ENCODE measurements around the gene CAT.
"Not testable (repeated sequence)": the region's sequence is repeated elsewhere in the genome, so short reads cannot be mapped to it uniquely, and the experiment has no call there.

Gene CAT

DNA sequence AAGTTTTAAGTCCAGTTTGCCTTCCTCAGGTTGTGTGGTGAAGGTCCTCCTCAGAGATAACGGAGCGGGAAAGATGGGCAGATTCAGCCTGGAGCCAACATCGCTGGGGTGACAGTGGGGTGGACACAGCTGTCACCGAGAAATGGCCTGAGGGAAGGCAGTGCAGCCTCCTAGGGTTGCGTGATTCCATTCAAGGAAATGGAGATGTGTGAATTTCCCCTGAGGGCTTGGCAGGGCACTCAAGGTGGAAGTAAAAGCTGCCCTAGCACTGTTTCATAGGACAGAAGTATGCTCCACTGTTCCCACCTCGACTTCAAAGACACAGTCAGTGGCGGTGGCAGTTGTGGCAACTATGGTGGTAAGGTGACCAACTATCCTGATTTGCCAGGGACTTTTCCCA, 15.4 kb upstream of the CAT start:
- no peaks in the 10 kb centered on the region for H3K36me3 ChIP-seq (ENCODE audit: control insufficient read depth in 5 of 5, insufficient read depth in 5 of 5, low read length in 5 of 5)
- no peaks in the 10 kb centered on the region for H3K27me3 ChIP-seq (ENCODE audit: control insufficient read depth in 5 of 5, insufficient read depth in 4 of 5, low read length in 5 of 5)
- H3K9me3 ChIP-seq (ENCODE audit: control insufficient read depth in 5 of 5, low read length in 5 of 5) = no peaks in the 10 kb centered on the region
- peak overlapping the region; percentile 81 for H3K27ac ChIP-seq (ENCODE audit: low read depth, low read length)
- no peak overlapping the region for H3K4me3 ChIP-seq (ENCODE audit: low read depth in 1 of 5, low read length in 5 of 5)
- peak overlapping the region in 1 of 5 donors; percentile 59 for H3K9ac ChIP-seq (ENCODE audit: low read length in 5 of 5)
- peaks cover 8 to 44% (median 40%) of the 10 kb centered on the region in 5 donors for H3K4me1 ChIP-seq (ENCODE audit: control insufficient read depth in 5 of 5, insufficient read depth in 5 of 5, low read length in 5 of 5)

DNA sequence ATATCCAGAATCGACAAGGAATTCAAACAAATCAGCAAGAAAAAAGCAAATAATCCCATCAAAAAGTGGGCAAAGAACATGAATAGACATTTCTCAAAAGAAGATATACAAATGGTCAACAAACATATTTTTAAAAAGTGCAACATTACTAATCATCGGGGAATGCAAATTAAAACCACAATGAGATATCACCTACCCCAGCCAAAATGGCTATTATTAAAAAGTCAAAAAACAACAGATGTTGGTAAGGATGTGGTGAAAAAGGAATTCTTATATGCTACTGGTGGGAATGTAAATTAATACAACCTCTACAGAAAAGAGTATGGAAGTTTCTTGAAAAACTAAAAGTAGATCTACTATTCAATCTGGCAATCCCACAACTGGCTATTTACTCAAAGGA, 13.9 kb upstream of the CAT start:
- not testable (repeated sequence) for H3K36me3 ChIP-seq (ENCODE audit: control insufficient read depth in 5 of 5, insufficient read depth in 5 of 5, low read length in 5 of 5); H3K9ac ChIP-seq (ENCODE audit: low read length in 5 of 5); H3K27me3 ChIP-seq (ENCODE audit: control insufficient read depth in 5 of 5, insufficient read depth in 4 of 5, low read length in 5 of 5); H3K4me3 ChIP-seq (ENCODE audit: low read depth in 1 of 5, low read length in 5 of 5); H3K27ac ChIP-seq (ENCODE audit: low read depth, low read length); H3K9me3 ChIP-seq (ENCODE audit: control insufficient read depth in 5 of 5, low read length in 5 of 5)
- H3K4me1 ChIP-seq (ENCODE audit: control insufficient read depth in 5 of 5, insufficient read depth in 5 of 5, low read length in 5 of 5) = peaks cover 8 to 52% (median 36%) of the 10 kb centered on the region in 5 donors

DNA sequence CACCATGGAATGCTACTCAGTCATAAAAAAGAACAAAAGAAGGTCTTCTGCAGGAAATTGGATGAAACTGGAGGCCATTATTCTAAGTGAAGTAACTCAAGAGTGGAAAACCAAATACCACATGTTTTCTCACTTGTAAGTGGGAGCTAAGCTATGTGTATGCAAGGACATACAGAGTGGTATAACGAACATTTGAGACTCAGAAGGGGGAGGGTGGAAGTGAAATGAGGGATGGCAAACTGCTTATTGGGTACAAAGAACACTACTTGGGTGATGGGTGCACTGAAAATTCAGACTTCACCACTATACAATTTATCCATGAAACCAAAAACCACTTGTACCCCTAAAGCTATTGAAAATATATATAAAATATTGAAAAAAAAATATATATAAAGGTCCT, 13.4 kb upstream of the CAT start:
- no peaks in the 10 kb centered on the region for H3K27me3 ChIP-seq (ENCODE audit: control insufficient read depth in 5 of 5, insufficient read depth in 4 of 5, low read length in 5 of 5)
- no peak overlapping the region for H3K9ac ChIP-seq (ENCODE audit: low read length in 5 of 5)
- no peak overlapping the region for H3K27ac ChIP-seq (ENCODE audit: low read depth, low read length)
- peaks cover 8 to 52% (median 36%) of the 10 kb centered on the region in 5 donors for H3K4me1 ChIP-seq (ENCODE audit: control insufficient read depth in 5 of 5, insufficient read depth in 5 of 5, low read length in 5 of 5)
- no peaks in the 10 kb centered on the region for H3K36me3 ChIP-seq (ENCODE audit: control insufficient read depth in 5 of 5, insufficient read depth in 5 of 5, low read length in 5 of 5)
- no peak overlapping the region for H3K4me3 ChIP-seq (ENCODE audit: low read depth in 1 of 5, low read length in 5 of 5)
- H3K9me3 ChIP-seq (ENCODE audit: control insufficient read depth in 5 of 5, low read length in 5 of 5) = no peaks in the 10 kb centered on the region

DNA sequence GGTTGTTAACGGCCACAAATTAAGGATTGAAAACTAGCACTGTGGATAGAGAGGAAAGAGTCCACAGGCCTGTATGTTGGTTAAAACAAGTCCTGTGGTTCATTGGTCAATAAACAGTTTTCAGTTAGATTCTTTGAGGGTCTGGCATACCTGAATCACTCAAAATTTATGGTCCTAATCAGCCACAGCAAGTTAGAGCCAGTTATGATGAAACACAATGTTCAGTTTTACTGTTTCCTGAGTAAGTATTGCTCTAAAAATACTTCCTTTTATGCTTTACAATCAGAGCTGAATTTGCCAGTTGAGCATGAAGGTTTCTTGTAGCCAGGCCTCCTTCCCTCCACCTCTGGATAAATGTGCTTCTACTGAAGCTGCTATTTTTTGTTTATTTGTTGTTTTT, 12.9 kb upstream of the CAT start:
- Histone ChIP-seq H3K27me3 (ENCODE audit: control insufficient read depth in 5 of 5, insufficient read depth in 4 of 5, low read length in 5 of 5) (no peaks in the 10 kb centered on the region), H3K9ac (ENCODE audit: low read length in 5 of 5) (peak overlapping the region in 1 of 5 donors; percentile 35), H3K27ac (ENCODE audit: low read depth, low read length) (peak overlapping the region; percentile 72), H3K9me3 (ENCODE audit: control insufficient read depth in 5 of 5, low read length in 5 of 5) (no peaks in the 10 kb centered on the region), H3K36me3 (ENCODE audit: control insufficient read depth in 5 of 5, insufficient read depth in 5 of 5, low read length in 5 of 5) (no peaks in the 10 kb centered on the region), H3K4me3 (ENCODE audit: low read depth in 1 of 5, low read length in 5 of 5) (no peak overlapping the region), H3K4me1 (ENCODE audit: control insufficient read depth in 5 of 5, insufficient read depth in 5 of 5, low read length in 5 of 5) (peaks cover 8 to 52% (median 36%) of the 10 kb centered on the region in 5 donors)

DNA sequence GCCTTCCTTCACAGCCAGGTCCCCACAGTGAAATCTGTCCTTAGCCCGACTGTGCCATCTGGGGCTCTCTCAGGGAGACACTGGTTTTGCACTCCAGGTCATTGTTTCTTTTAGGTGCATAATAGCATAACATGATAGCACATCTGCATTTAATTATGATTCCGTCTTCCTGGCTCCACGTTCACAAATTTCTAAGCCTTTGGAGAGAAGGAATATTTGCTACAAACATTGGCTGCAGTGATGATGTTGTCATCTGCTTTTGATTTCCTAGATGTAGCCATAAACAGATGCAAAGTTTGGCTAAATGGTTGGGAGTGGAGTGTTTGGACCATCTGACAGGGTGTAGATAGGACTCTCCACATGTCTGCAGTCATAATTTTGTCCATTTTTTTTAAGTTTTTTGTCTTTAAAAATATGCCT, 12.0 kb upstream of the CAT start:
- peak overlapping the region in 1 of 5 donors; percentile 16 for H3K9ac ChIP-seq (ENCODE audit: low read length in 5 of 5)
- H3K27me3 ChIP-seq (ENCODE audit: control insufficient read depth in 5 of 5, insufficient read depth in 4 of 5, low read length in 5 of 5) = no peaks in the 10 kb centered on the region
- H3K9me3 ChIP-seq (ENCODE audit: control insufficient read depth in 5 of 5, low read length in 5 of 5) = no peaks in the 10 kb centered on the region
- peak overlapping the region in 1 of 5 donors; percentile 36 for H3K4me3 ChIP-seq (ENCODE audit: low read depth in 1 of 5, low read length in 5 of 5)
- H3K4me1 ChIP-seq (ENCODE audit: control insufficient read depth in 5 of 5, insufficient read depth in 5 of 5, low read length in 5 of 5) = peaks cover 8 to 50% (median 36%) of the 10 kb centered on the region in 5 donors
- no peaks in the 10 kb centered on the region for H3K36me3 ChIP-seq (ENCODE audit: control insufficient read depth in 5 of 5, insufficient read depth in 5 of 5, low read length in 5 of 5)
- H3K27ac ChIP-seq (ENCODE audit: low read depth, low read length) = peak overlapping the region; percentile 72

DNA sequence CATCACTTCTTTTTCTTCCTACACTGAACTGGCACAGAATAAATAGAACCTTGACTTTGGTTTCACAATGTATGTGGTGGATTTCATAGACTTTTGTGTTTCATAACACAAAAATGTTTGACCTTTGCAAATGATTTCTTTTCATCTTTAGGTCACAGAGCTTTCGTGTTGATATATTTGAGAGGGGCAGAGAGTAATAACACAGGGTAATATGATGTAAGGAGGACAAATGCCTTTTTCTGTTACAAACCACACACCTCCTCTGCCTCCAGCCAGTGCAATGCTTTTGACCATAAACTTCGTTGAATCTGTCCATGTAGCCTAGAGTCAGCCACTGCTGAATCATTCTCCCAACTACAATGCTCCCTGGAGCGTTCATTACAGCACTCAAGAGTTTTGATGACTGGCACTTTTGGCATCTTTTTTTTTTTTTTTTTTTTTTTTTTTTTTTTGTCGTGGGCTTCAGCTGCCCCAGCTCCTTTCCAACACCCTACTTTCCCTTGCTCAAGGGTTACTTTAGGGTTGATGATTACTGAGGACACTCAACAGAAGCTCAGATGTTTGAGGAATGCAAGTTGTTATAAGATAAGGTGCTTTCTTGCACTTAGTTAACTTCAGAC, 11.4 kb upstream of the CAT start:
- Histone ChIP-seq H3K36me3 (ENCODE audit: control insufficient read depth in 5 of 5, insufficient read depth in 5 of 5, low read length in 5 of 5) (no peaks in the 10 kb centered on the region), H3K27ac (ENCODE audit: low read depth, low read length) (peak overlapping the region; percentile 72), H3K4me3 (ENCODE audit: low read depth in 1 of 5, low read length in 5 of 5) (no peak overlapping the region), H3K9ac (ENCODE audit: low read length in 5 of 5) (peak overlapping the region in 1 of 5 donors; percentile 16), H3K4me1 (ENCODE audit: control insufficient read depth in 5 of 5, insufficient read depth in 5 of 5, low read length in 5 of 5) (peaks cover 8 to 48% (median 32%) of the 10 kb centered on the region in 5 donors), H3K27me3 (ENCODE audit: control insufficient read depth in 5 of 5, insufficient read depth in 4 of 5, low read length in 5 of 5) (no peaks in the 10 kb centered on the region), H3K9me3 (ENCODE audit: control insufficient read depth in 5 of 5, low read length in 5 of 5) (no peaks in the 10 kb centered on the region)

DNA sequence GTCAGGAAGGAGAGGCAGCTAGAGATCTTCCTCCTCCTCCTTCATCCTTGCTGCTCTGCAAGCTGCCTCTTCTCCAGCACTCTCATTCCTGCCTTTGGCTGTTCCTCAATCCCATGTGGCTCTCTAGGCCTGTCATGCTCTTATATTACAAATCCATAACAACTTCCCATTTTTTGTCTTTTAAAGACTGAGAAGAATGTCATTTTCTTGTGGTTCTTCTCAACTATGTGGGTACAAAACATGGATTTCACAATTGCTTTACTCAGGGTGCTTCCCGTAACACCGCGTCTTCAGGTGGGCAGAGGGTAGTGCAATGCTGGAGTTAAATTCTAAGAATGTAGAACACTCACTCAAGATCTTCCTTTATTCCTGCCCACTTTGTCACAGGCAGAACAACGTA, 6.8 kb upstream of the CAT start:
- no peaks in the 10 kb centered on the region for H3K27me3 ChIP-seq (ENCODE audit: control insufficient read depth in 5 of 5, insufficient read depth in 4 of 5, low read length in 5 of 5)
- H3K27ac ChIP-seq (ENCODE audit: low read depth, low read length) = no peak overlapping the region
- no peak overlapping the region for H3K4me3 ChIP-seq (ENCODE audit: low read depth in 1 of 5, low read length in 5 of 5)
- peaks cover 0 to 26% (median 7%) of the 10 kb centered on the region in 5 donors for H3K4me1 ChIP-seq (ENCODE audit: control insufficient read depth in 5 of 5, insufficient read depth in 5 of 5, low read length in 5 of 5)
- no peaks in the 10 kb centered on the region for H3K9me3 ChIP-seq (ENCODE audit: control insufficient read depth in 5 of 5, low read length in 5 of 5)
- H3K36me3 ChIP-seq (ENCODE audit: control insufficient read depth in 5 of 5, insufficient read depth in 5 of 5, low read length in 5 of 5) = no peaks in the 10 kb centered on the region
- H3K9ac ChIP-seq (ENCODE audit: low read length in 5 of 5) = no peak overlapping the region

DNA sequence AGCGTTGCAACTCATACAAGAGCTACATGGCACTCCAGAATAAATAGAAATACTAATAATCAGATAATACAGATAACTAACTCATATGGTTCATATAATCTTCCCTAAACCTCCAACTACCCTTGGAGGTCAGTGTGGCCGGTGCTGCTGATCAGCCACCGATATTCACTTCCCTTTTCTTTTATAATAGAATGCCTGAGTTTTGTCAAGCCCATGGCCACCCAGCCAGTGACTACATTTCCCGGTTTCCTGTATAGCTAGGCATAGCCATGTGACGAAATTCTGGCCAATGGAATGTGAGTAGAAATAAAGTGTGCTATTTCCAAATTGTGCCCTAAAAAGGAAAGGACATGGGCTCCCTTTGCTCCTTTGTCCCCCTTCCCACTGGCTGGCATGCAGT, 5.9 kb upstream of the CAT start:
- no peaks in the 10 kb centered on the region for H3K27me3 ChIP-seq (ENCODE audit: control insufficient read depth in 5 of 5, insufficient read depth in 4 of 5, low read length in 5 of 5)
- H3K9ac ChIP-seq (ENCODE audit: low read length in 5 of 5) = no peak overlapping the region
- H3K9me3 ChIP-seq (ENCODE audit: control insufficient read depth in 5 of 5, low read length in 5 of 5) = no peaks in the 10 kb centered on the region
- peaks cover 0 to 29% (median 6%) of the 10 kb centered on the region in 5 donors for H3K4me1 ChIP-seq (ENCODE audit: control insufficient read depth in 5 of 5, insufficient read depth in 5 of 5, low read length in 5 of 5)
- H3K4me3 ChIP-seq (ENCODE audit: low read depth in 1 of 5, low read length in 5 of 5) = no peak overlapping the region
- H3K36me3 ChIP-seq (ENCODE audit: control insufficient read depth in 5 of 5, insufficient read depth in 5 of 5, low read length in 5 of 5) = no peaks in the 10 kb centered on the region
- H3K27ac ChIP-seq (ENCODE audit: low read depth, low read length) = no peak overlapping the region

DNA sequence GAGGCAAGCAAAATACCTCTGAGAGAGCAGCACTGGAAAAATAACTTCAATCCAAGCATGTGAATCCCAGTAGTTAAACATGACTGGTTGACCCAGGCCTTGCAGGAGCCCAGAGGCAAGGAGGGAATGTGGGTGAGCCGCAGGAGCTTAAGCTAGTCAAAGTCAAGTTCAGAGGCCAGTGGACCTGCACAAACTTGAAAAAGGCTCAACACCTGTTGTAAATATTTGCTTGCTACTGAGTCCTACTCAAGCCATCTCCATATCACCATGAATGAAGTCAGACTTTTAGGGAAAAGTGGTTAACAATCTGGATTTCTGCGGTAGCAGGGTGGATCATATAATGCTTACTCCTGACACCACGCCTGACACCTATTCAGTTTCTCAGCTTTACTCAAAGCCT, 4.8 kb upstream of the CAT start:
- Histone ChIP-seq H3K27ac (ENCODE audit: low read depth, low read length) (no peak overlapping the region), H3K9ac (ENCODE audit: low read length in 5 of 5) (no peak overlapping the region), H3K9me3 (ENCODE audit: control insufficient read depth in 5 of 5, low read length in 5 of 5) (no peaks in the 10 kb centered on the region), H3K4me3 (ENCODE audit: low read depth in 1 of 5, low read length in 5 of 5) (no peak overlapping the region), H3K36me3 (ENCODE audit: control insufficient read depth in 5 of 5, insufficient read depth in 5 of 5, low read length in 5 of 5) (no peaks in the 10 kb centered on the region), H3K27me3 (ENCODE audit: control insufficient read depth in 5 of 5, insufficient read depth in 4 of 5, low read length in 5 of 5) (no peaks in the 10 kb centered on the region), H3K4me1 (ENCODE audit: control insufficient read depth in 5 of 5, insufficient read depth in 5 of 5, low read length in 5 of 5) (peaks cover 0 to 27% (median 13%) of the 10 kb centered on the region in 5 donors)

DNA sequence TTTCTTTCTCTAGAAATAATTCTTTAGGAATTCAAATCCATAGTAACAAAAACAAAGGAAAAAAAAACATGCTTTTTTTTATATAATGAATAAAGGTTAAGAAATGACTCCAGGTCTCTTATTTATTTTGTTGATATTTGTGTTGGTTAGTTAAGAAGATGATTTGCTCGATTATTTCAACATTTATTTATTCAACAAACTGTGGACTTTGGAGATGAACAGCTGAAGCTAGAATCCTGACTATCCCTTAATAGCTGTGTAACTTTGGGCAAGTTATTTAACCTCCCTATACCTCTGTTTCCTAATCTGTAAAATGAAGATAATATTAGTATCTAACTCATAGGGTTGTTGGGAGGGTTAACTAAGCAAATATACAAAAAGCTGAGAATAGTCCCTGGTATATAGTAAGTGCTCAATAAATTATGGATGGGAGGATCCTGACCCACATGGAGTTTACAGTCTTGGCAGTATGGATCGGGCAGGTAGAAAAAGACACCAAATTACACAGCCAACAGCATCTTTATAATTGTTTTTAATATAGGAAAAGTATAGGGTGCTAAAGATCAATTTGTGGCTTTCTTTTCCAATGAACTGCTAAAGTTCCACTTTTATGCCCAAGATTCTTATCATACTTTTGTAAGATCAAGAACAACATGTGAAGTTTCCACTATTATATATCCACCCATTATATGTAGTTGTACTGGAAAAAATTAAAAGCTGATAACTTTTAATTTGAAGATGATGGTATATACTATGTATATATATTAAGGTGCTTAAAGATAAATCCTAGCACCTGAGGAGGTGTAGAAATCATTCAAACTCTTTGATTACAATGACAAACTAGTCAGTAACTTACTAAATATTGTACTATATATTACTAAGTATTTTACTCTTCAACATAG, 1.3 kb upstream of the CAT start:
- H3K4me1 ChIP-seq (ENCODE audit: control insufficient read depth in 5 of 5, insufficient read depth in 5 of 5, low read length in 5 of 5) = peaks cover 2 to 46% (median 37%) of the 10 kb centered on the region in 5 donors
- no peaks in the 10 kb centered on the region for H3K9me3 ChIP-seq (ENCODE audit: control insufficient read depth in 5 of 5, low read length in 5 of 5)
- H3K9ac ChIP-seq (ENCODE audit: low read length in 5 of 5) = peak overlapping the region in 3 of 5 donors; percentile 70 to 95 (median 80)
- H3K4me3 ChIP-seq (ENCODE audit: low read depth in 1 of 5, low read length in 5 of 5) = peak overlapping the region; percentile 68 to 93 (median 90)
- H3K27me3 ChIP-seq (ENCODE audit: control insufficient read depth in 5 of 5, insufficient read depth in 4 of 5, low read length in 5 of 5) = no peaks in the 10 kb centered on the region
- H3K27ac ChIP-seq (ENCODE audit: low read depth, low read length) = peak overlapping the region; percentile 99
- H3K36me3 ChIP-seq (ENCODE audit: control insufficient read depth in 5 of 5, insufficient read depth in 5 of 5, low read length in 5 of 5) = peaks cover 0 to 4% (median 0%) of the 10 kb centered on the region in 5 donors

Data from subcutaneous abdominal adipose tissue (tissue), 5 donors.